DOHH2 (cell line): Measurements from ENCODE around the gene KCNIP4.

Experiments used
- CTCF ChIP-seq: fragments of 200-600 bp; sonication (generic); IDR thresholded peaks from one replicate; pipeline ENCODE4 v1.5.1; 2014; ENCODE audit warnings: antibody characterized with exemption, mild to moderate bottlenecking, low read depth, low read length; ENCODE audit not compliant: poor library complexity, severe bottlenecking
- EZH2phosphoT487 ChIP-seq: fragments of 200-600 bp; sonication (generic); IDR thresholded peaks from 2 replicates; pipeline ENCODE4 v1.6.1; 2017; ENCODE audit warnings: borderline replicate concordance, mild to moderate bottlenecking, antibody characterized with exemption, low read length, moderate library complexity, mixed read lengths

DNA sequence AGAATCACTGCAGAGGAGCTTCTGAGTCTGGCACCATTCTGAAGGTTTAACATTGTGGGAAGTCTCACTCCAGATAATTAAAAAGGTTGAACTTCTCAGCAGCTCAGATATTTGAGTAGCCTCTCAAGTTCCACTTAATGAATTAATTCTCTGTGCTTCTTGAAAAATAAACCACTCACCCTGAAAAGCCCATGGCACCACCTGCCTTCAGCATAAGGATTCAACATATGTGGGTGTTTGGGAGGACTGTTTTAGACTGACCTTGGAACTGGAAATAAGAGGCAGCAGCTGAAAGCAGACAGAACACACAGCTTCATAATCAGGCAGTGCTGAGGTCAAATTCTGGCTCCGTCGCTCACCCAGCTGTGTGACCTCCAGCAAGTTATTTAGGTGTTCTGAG lies 100.6 kb downstream of the KCNIP4 start:
- TF ChIP-seq CTCF (no peak), EZH2phosphoT487 (no peak)
